ENCODE data around the gene CCNQ.

Gene CCNQ

GRCh38 chrX:153557618-153558355 lies 41.2 kb downstream of the CCNQ start:
- TF ChIP-seq, protein P1, sequence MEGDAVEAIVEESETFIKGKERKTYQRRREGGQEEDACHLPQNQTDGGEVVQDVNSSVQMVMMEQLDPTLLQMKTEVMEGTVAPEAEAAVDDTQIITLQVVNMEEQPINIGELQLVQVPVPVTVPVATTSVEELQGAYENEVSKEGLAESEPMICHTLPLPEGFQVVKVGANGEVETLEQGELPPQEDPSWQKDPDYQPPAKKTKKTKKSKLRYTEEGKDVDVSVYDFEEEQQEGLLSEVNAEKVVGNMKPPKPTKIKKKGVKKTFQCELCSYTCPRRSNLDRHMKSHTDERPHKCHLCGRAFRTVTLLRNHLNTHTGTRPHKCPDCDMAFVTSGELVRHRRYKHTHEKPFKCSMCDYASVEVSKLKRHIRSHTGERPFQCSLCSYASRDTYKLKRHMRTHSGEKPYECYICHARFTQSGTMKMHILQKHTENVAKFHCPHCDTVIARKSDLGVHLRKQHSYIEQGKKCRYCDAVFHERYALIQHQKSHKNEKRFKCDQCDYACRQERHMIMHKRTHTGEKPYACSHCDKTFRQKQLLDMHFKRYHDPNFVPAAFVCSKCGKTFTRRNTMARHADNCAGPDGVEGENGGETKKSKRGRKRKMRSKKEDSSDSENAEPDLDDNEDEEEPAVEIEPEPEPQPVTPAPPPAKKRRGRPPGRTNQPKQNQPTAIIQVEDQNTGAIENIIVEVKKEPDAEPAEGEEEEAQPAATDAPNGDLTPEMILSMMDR (IDR thresholded peaks at IDR 0.05; ENCODE audit: low read depth, low read length, missing control alignments), result no peak
- no peak overlapping the region for H3K4me3 ChIP-seq (ENCODE audit: low read depth, low read length)
- no peak for DNase-seq (ENCODE audit: low read depth)

GRCh38 chrX:153556767-153557166 lies 42.2 kb downstream of the CCNQ start:
- TF ChIP-seq, protein P1 (IDR thresholded peaks at IDR 0.05; ENCODE audit: low read depth, low read length, missing control alignments), result no peak
- no peak for DNase-seq (ENCODE audit: low read depth)
- H3K4me3 ChIP-seq (ENCODE audit: low read depth, low read length), result no peak overlapping the region

GRCh38 chrX:153554519-153555167 lies 44.3 kb downstream of the CCNQ start:
- H3K4me3 ChIP-seq (ENCODE audit: low read depth, low read length), result no peak overlapping the region
- peak; percentile 0 for DNase-seq (ENCODE audit: low read depth)
- TF ChIP-seq, protein P1 (IDR thresholded peaks at IDR 0.05; ENCODE audit: low read depth, low read length, missing control alignments), result peak; percentile 77

DNA sequence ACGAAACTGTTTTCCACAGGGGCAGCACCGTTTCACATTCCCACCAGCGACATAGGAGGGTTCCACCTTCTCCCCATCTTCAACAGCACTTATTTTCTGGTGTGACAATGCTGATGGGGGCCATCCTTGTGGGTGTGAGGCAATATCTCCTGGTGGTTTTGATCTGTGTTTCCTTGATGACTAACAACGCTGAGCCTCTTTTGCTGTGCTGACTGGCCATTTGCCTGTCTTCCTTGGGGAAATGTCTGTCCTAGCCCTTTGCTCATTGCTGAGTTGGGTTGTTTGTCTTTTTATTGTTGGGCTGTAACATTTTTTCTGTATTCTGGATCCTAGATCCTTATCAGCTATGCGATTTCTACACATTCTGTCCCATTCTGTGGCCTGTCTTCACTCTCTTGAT lies 47.8 kb downstream of the CCNQ start:
- DNase-seq (ENCODE audit: low read depth), result no peak
- TF ChIP-seq, protein P1 (IDR thresholded peaks at IDR 0.05; ENCODE audit: low read depth, low read length, missing control alignments), result no peak
- no peak overlapping the region for H3K4me3 ChIP-seq (ENCODE audit: low read depth, low read length)

DNA sequence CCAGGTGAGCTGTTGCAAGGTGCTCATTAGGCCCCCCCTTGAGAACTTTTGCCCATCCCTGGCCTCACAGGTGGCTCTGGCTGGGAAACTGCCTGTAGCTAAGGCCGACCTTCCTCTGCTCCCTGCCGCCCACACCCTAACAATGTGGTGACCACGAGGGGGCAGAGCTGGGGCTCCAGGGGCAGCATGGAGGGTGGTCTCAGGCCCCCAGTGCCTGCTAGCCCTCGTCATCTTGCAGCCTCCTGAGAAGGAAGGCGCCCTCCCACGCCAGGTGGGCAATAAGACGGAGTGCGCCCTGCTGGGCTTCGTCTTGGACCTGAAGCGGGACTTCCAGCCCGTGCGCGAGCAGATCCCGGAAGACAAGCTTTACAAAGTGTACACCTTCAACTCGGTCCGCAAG lies 49.1 kb downstream of the CCNQ start:
- no peak overlapping the region for H3K4me3 ChIP-seq (ENCODE audit: low read depth, low read length)
- TF ChIP-seq, protein P1 (IDR thresholded peaks at IDR 0.05; ENCODE audit: low read depth, low read length, missing control alignments), result peak; percentile 8
- no peak for DNase-seq (ENCODE audit: low read depth)

DNA sequence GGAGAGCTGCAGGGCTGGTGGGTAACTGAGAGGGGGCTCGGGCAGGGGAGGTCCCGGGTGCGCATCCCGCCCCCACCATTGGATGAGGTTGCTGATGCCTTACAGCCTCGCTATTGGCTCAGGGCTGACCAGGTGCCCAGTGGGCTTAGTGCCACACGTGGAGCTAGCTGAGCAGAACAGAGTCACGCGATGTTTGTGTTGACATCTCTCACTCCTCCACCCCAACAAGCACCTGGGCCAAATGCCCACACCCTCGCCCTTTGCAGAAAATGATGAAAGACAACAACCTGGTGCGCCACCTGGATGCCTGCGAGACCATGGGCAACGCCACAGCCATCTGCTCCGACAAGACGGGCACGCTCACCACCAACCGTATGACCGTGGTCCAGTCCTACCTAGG lies 49.7 kb downstream of the CCNQ start:
- no peak overlapping the region for H3K4me3 ChIP-seq (ENCODE audit: low read depth, low read length)
- DNase-seq (ENCODE audit: low read depth), result no peak
- TF ChIP-seq, protein P1 (IDR thresholded peaks at IDR 0.05; ENCODE audit: low read depth, low read length, missing control alignments), result no peak
